OCI-LY3 (cell line): ENCODE results near the gene TIGIT.

Experiments used
- H2AFZ ChIP-seq: fragments of 200-600, 300-600 bp; shearing (Covaris generic); 2 replicates; pipeline ENCODE4 v1.6.0; 2014; ENCODE audit warnings: antibody characterized with exemption, low read depth, low read length
- H3K27ac ChIP-seq: fragments of 200-600, 300-600 bp; sonication (generic); 2 replicates; pipeline ENCODE4 v1.5.1; 2014; ENCODE audit warnings: mild to moderate bottlenecking, low read length, moderate library complexity, mixed read lengths
- H3K27me3 ChIP-seq: fragments of 200-600, 300-600 bp; sonication (generic); 2 replicates; pipeline ENCODE4 v1.6.1; 2014; ENCODE audit warnings: low read depth, low read length, mixed read lengths
- H3K36me3 ChIP-seq: fragments of 200-600, 300-600 bp; sonication (generic); replicated peaks from 2 replicates; pipeline ENCODE3; 2014; ENCODE audit warnings: low read depth, low read length, mixed read lengths
- H3K4me1 ChIP-seq: fragments of 300-600, 200-600 bp; sonication (generic); 2 replicates; pipeline ENCODE4 v1.6.1; 2014; ENCODE audit warnings: low read length, mixed read lengths
- H3K4me2 ChIP-seq: fragments of 200-600, 300-600 bp; sonication (generic); 2 replicates; pipeline ENCODE4 v1.6.1; 2014; ENCODE audit warnings: low read length, mixed read lengths
- H3K4me3 ChIP-seq: fragments of 300-600, 200-600 bp; sonication (generic); 2 replicates; pipeline ENCODE4 v1.5.1; 2014; ENCODE audit warnings: antibody characterized with exemption, mild to moderate bottlenecking, low read length, moderate library complexity
- H3K79me2 ChIP-seq: fragments of 300-600, 200-600 bp; shearing (Covaris generic); 2 replicates; pipeline ENCODE4 v1.6.1; 2014; ENCODE audit warnings: mild to moderate bottlenecking, low read length, mixed read lengths
- H3K9ac ChIP-seq: fragments of 300-600, 200-600 bp; shearing (Covaris generic); 2 replicates; pipeline ENCODE4 v1.6.0; 2014; ENCODE audit warnings: mild to moderate bottlenecking, low read length, moderate library complexity
- H3K9me3 ChIP-seq: fragments of 200-600, 300-600 bp; shearing (Covaris generic); 2 replicates; pipeline ENCODE4 v1.6.1; 2014; ENCODE audit warnings: low read length, mixed read lengths; ENCODE audit not compliant: insufficient read depth
- H4K20me1 ChIP-seq: fragments of 200-600, 300-600 bp; sonication (generic); 2 replicates; pipeline ENCODE4 v1.6.1; 2016; ENCODE audit warnings: low read length, mixed read lengths; ENCODE audit not compliant: insufficient read depth
- CTCF ChIP-seq: fragments of 200-600, 300-600 bp; sonication (generic); IDR thresholded peaks from 2 replicates; pipeline ENCODE4 v1.5.1; 2014; ENCODE audit warnings: antibody characterized with exemption, low read length, low read depth
- EZH2phosphoT487 ChIP-seq: fragments of 200-600 bp; shearing (Covaris generic); IDR thresholded peaks from 2 replicates; pipeline ENCODE4 v1.6.1; 2018; ENCODE audit warnings: antibody characterized with exemption, mixed run types, low read depth

TIGIT gene

GRCh38 chr3:114350690-114351089, 56.9 kb downstream of the TIGIT start:
- Histone ChIP-seq H3K9ac (no peak overlapping the region), H3K79me2 (no peaks in the 10 kb centered on the region), H2AFZ (no peak overlapping the region), H3K27me3 (no peaks in the 10 kb centered on the region), H3K36me3 (no peaks in the 10 kb centered on the region), H3K4me2 (no peak overlapping the region), H3K27ac (no peak overlapping the region), H3K9me3 (no peaks in the 10 kb centered on the region), H3K4me3 (no peak overlapping the region), H4K20me1 (no peaks in the 10 kb centered on the region), H3K4me1 (no peaks in the 10 kb centered on the region; the same call in 1 of the 2 replicates)
- TF ChIP-seq EZH2phosphoT487 (no peak), CTCF (no peak)

GRCh38 chr3:114351123-114351821, 57.4 kb downstream of the TIGIT start:
- H3K27me3 ChIP-seq: no peaks in the 10 kb centered on the region
- H3K9ac ChIP-seq: no peak overlapping the region
- no peak overlapping the region for H3K4me2 ChIP-seq
- no peak overlapping the region for H3K4me3 ChIP-seq
- no peaks in the 10 kb centered on the region for H4K20me1 ChIP-seq
- TF ChIP-seq EZH2phosphoT487 (no peak), CTCF (no peak)
- H2AFZ ChIP-seq: no peak overlapping the region
- H3K27ac ChIP-seq: no peak overlapping the region
- H3K4me1 ChIP-seq: peaks cover 6% of the 10 kb centered on the region
- H3K9me3 ChIP-seq: no peaks in the 10 kb centered on the region
- H3K79me2 ChIP-seq: no peaks in the 10 kb centered on the region
- no peaks in the 10 kb centered on the region for H3K36me3 ChIP-seq

- no peak overlapping the region for H3K4me3 ChIP-seq
- H3K36me3 ChIP-seq: no peaks in the 10 kb centered on the region
- no peaks in the 10 kb centered on the region for H3K27me3 ChIP-seq
- H4K20me1 ChIP-seq: no peaks in the 10 kb centered on the region
- no peak overlapping the region for H3K27ac ChIP-seq
- TF ChIP-seq EZH2phosphoT487 (no peak), CTCF (no peak)
- H3K4me2 ChIP-seq: no peak overlapping the region
- no peaks in the 10 kb centered on the region for H3K9me3 ChIP-seq
- no peak overlapping the region for H2AFZ ChIP-seq
- peaks cover 11% of the 10 kb centered on the region for H3K4me1 ChIP-seq
- no peak overlapping the region for H3K9ac ChIP-seq
- no peaks in the 10 kb centered on the region for H3K79me2 ChIP-seq
Observed at GRCh38 chr3:114351822-114352145, 58.0 kb downstream of the TIGIT start.

GRCh38 chr3:114355653-114356052, 61.8 kb downstream of the TIGIT start:
- Histone ChIP-seq H2AFZ (no peak overlapping the region), H3K27ac (no peak overlapping the region), H3K4me2 (no peak overlapping the region), H4K20me1 (no peaks in the 10 kb centered on the region), H3K9ac (no peak overlapping the region), H3K4me3 (no peak overlapping the region), H3K9me3 (no peaks in the 10 kb centered on the region), H3K79me2 (no peaks in the 10 kb centered on the region), H3K4me1 (peaks cover 18% of the 10 kb centered on the region), H3K27me3 (no peaks in the 10 kb centered on the region), H3K36me3 (no peaks in the 10 kb centered on the region)
- TF ChIP-seq EZH2phosphoT487 (no peak), CTCF (no peak)
